D341Med (cell line): ENCODE data around the gene EPO.

Experiments
- DNase-seq: peaks from one replicate; pipeline ENCODE4 v3.0.0; 2012; ENCODE audit warnings: low spot score

The EPO gene

GRCh38 chr7:100720279-100720670, at the start of gene EPO:
Gene EPO (plus strand): TSS chr7:100720468. CDS start chr7:100720981, 513 bp downstream.
- DNase-seq = peak; percentile 47

- no peak for DNase-seq
These were observed 48.6 kb upstream of the EPO start for GRCh38 chr7:100671353-100672327.

- DNase-seq = peak; percentile 97
These were observed 46.8 kb upstream of the EPO start, which contains the start of gene GNB2 for GRCh38 chr7:100673302-100673941. Gene GNB2 (plus strand): TSS chr7:100673740. CDS start chr7:100676266, 2,526 bp downstream.

- peak; percentile 51 for DNase-seq
These were observed 46.3 kb upstream of the EPO start for GRCh38 chr7:100673942-100674410.

DNA sequence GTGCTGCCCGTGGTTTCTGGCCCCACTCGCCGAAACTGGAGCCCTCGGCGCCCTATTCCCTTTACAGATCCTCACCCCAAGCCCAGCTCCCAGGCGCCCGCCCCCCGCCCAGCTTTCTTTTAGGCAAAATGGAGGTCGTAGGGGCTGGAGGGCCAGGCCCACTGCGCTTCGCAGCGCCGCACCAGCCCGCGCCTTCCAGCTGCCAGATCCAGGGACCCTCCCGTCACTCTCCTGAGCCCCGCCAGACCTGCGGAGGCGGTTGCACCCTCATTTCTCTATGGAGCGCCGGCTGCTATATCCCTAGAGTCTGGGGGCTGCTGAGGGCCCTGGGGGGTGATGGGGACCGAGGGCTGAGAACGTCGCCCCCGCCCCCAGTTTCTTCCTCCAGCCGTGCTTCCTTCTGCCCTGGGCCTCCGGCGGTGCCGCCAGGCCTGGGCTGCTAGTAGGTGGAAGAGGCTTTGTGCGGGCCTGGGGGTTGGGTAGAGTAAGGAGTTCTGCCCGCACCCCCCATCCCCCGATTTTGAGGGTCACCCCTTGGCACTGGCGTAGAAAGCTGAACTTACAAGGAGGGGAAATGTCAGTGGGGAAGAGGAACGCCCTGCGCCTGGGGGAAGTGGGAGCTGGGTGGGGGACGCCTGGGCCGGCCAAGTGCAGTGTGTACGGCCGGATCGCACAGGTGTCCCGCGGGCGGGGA, 45.7 kb upstream of the EPO start:
- peak; percentile 60 for DNase-seq

- peak; percentile 69 for DNase-seq
These were observed 45.2 kb upstream of the EPO start for GRCh38 chr7:100675105-100675451.

DNA sequence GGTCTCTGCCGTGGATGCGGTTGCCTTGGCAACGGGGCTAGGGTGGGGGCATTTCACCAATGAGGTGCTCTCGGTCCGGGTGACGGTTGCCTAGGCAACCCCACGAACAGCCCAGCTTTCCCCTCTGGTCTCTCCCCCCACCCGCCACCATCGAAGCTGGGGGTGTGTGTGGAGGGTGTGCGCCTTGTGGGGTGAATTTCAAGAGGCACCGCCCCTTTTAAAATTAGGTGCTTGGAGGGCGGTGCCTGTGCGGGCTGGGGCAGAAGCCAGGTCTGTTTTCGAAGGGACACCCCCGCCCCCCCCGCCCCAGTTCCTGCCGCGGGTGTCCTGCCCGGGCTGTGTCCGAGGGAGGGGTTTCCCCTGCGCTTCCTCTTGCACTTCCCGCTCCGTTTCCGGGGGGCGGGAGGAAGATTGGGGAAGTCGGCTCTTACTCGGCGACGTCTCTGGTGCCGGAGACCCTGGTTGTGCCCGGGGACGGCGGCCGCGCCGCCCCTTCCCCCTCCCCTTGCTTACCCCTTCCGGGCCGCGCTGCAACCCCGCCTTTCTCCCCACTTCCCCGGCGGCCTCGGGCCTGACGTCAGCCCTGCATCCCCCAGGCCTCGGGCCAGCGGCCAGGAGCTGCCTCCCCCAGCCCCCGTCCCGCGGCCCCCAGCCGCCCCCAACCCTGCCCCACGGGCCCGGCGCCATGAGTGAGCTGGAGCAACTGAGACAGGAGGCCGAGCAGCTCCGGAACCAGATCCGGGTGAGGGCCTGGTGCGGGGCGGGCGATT, 44.5 kb upstream of the EPO start:
- DNase-seq = peak; percentile 82

- DNase-seq = no peak
These were observed 43.6 kb upstream of the EPO start for GRCh38 chr7:100676501-100677306.

GRCh38 chr7:100677308-100678267, 42.7 kb upstream of the EPO start:
- DNase-seq = no peak

DNA sequence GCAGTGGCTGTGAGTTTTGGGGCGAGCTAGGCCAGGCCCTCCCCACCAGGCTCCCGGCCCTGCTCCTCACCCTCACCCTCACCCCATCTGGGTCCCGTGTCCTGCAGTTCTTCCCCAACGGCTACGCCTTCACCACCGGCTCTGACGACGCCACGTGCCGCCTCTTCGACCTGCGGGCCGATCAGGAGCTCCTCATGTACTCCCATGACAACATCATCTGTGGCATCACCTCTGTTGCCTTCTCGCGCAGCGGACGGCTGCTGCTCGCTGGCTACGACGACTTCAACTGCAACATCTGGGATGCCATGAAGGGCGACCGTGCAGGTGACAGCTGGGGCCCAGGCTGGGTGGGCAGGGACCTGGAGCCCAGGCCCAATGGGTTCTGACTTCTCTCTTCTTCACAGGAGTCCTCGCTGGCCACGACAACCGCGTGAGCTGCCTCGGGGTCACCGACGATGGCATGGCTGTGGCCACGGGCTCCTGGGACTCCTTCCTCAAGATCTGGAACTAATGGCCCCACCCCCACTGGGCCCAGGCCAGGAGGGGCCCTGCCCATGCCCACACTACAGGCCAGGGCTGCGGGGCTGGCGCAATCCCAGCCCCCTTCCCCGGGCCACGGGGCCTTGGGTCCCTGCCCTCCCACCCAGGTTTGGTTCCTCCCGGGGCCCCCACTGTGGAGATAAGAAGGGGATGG, 41.8 kb upstream of the EPO start:
- peak; percentile 41 for DNase-seq

DNA sequence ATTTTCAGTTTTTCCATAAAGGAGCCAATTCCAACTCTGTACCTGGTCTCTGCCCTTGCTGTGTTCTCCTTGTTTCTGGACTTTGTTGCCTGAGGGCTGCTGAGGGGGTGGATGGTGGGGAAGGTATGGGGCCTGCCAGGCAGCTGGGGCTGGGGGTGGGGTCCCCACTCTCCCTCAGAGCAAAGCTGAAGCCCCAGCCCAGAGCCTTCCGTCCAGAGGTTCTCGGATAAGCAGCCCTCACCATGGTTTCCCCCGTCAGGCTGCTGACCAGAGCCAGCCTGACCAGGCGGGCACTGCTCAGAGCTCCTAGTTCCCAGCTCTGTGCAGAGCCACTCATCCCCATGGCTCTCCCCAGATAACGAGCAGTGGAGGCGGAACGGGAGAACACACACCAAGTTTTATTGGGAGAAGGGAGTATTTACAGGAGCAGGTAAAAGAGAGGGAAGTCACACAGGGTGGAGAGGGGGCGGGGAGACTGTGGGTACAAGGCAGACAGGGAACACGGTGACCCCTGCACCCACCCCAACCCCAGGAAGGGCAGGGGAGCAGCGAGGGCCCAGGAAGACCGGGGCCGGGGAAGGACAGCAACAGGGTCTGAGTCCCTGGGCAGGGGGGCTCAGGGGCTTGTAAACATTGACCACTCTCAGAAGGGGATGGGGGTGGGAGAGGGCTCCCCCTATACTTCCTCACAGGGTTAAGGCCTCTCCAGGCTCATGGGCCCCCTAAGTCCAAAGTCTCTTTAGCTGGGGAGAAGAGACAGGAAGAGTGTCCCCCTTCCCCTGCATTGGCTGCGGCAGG, 40.9 kb upstream of the EPO start:
- DNase-seq = peak; percentile 30

GRCh38 chr7:100679927-100680575, 40.2 kb upstream of the EPO start:
- no peak for DNase-seq

DNA sequence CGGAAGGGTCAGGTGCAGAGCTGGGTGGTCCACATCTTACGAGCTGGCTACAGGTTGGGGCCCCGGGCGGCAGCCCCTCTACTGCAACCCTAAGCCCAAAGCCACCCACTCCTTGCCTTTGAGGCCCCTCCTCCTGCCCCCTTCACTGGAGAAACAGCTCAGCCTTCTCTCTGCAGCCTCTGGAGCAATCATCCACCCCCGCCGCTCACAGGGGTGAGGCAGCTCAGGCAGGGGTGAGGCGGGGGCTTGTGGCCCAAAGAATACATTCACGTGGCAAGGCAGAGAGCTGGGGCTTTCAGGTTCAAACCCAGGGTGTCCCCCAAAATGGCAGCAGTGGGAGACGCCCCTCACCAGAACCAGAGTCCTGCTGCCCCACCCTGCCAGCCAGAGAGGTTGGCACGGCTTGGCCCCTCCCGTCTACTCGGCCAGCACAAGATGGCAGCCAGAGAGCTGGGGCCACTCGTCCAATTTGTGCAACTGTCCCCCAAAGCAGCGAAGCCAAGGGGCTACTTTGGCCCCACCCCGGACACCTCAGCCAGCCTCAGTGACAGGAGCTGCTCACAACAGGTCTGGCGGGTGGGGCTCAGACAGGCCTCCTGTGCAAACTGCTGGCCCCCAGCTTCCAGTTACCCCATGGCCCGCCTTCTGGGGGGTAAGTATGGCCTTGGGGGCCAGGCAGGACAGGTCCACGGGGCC, 39.5 kb upstream of the EPO start:
- peak; percentile 24 for DNase-seq

GRCh38 chr7:100681491-100682227, 38.6 kb upstream of the EPO start:
- DNase-seq = peak; percentile 34

GRCh38 chr7:100682228-100682741, 38.0 kb upstream of the EPO start:
- DNase-seq = peak; percentile 33
